DMS153 treated with DMSO at 0.1 percent for 48 hours (cell line): ENCODE data around the gene GALNT6.

ENCODE experiments used
- DNase-seq: peaks from one replicate; lab custom pipeline; 2025; ENCODE audit not compliant: unreplicated experiment; lab: John Stamatoyannopoulos, UW

GALNT6 gene

GRCh38 chr12:51406859-51407258, 15.7 kb upstream of the GALNT6 start:
- DNase-seq, result no peak

GRCh38 chr12:51406290-51406689, 15.1 kb upstream of the GALNT6 start:
- no peak for DNase-seq

- DNase-seq, result peak; percentile 34
These were observed 14.6 kb upstream of the GALNT6 start for GRCh38 chr12:51405801-51406207.

GRCh38 chr12:51404627-51405026, 13.4 kb upstream of the GALNT6 start:
- no peak for DNase-seq

DNA sequence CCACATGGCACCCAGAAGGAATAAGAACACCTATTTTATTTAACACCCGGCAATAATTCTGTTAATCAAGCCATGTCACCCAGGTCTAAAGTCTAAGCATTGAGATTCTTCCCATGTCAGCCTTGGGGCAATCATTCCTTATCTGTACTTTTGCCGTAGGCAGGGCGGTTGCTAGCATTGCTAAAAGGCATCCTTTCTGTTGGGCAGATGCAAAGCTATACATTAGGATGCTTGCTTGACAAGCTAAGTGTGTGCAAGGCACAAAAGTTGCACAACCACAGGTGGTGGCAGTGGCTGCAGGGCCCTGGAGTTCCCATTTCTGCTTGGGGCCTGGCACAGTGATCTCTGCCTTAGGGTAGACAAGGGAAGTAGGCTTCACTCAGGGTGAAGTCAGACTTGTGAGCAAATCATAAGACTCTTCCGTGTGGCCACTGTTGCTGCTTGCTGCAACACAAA, 12.5 kb upstream of the GALNT6 start:
- DNase-seq, result no peak

DNA sequence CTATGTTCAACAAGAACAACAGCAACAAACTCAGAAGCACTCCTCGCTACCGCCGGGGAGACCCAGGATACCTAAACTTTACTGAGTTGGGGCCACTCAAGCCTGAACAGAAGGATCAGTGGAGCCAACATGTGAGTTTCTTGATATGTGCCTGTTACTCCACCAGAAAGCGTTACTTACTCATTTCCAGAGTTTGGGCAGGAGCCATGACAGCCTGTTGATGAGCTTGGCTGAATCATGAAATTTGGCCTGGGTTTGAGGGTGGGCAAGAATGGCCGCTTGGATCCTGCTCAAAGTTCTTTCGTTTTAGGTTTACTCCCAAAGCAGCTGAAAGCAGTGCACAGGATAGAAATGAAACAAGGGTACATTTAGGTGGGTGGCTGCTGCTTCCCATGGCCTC, 12.0 kb upstream of the GALNT6 start:
- no peak for DNase-seq

GRCh38 chr12:51401900-51402299, 10.7 kb upstream of the GALNT6 start:
- DNase-seq, result no peak

DNA sequence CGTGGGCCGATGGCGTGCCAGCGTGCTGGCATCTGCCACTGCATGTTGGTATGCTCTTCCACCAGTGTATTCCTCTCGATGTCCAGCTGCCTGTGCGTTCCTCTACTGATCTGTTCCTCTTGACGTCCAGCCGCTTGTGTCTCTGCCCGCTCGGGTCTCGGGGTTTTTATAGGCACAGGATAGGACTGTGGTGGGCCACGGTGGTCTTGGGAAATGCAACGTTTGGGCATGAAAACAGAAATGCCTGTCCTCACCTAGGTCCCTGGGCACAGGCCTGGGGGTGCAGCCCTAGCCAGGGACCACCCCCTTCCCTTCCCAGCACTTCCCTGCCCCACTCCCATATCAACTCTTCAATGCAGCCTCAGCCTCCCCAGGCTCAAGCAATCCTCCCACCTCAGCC, 10.3 kb upstream of the GALNT6 start:
- DNase-seq, result no peak

GRCh38 chr12:51401020-51401419, 9.8 kb upstream of the GALNT6 start:
- DNase-seq, result no peak

DNA sequence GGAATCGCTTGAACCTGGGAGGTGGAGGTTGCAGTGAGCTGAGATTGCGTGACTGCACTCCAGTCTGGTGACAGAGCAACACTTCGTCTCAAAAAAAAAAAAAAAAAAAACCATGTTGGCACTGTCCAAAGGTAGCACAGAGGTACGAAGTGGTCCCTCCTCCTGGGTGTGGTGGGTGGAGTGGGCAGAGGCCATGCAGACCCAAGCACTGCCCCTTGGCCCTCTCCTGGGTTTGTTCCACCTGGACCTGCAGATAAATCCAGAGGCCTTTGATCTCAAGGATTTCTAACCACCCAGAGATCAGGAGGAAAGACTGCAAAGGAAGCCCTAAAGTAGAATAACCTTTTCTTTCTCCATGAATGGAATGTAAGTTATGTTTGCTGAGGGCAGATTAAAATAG, 8.7 kb upstream of the GALNT6 start:
- no peak for DNase-seq

GRCh38 chr12:51397670-51398069, 6.5 kb upstream of the GALNT6 start:
- DNase-seq, result no peak

- no peak for DNase-seq
These were observed 4.4 kb upstream of the GALNT6 start for GRCh38 chr12:51395283-51396230.

DNA sequence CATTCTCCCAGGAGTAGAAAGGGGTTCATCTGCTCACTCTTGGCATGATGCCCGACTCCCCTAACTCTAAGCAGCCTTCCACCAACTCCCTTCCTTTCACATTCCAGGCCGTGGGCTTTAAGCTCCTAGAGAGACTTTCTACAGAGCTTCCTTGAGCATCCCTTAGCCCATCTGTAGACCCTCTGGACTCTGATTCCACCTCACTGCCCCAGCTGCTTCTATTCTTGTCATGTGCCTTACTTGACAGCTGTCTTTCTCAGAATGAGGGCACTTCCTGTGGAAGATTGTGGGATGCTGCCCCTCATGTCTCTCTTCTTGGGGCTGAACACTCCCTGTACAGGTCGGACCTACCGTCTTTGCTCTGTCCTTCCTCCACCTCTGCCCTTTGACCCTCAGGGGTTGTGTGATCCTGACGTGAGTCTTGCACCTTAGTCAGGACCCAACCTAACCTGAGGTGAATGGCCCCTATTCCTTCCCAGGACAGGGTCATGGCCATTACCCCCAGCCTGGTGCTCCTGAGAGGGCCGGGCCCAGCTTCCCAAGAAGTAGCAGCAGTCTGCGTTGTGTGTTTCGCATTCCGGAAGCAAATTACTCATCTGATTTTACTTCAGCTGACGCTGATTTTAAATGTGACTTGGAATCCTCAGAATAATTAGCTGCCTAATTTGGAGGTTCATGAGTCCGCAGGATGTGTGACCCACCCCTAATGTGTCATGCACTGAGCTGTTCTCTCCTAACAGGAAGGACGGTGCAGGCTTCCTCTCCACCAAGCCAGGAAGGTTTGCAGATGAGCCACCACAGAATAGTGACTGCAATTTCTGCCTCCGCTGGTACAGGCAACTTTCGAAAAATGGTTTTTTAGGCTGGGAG, 2.7 kb upstream of the GALNT6 start:
- no peak for DNase-seq

DNA sequence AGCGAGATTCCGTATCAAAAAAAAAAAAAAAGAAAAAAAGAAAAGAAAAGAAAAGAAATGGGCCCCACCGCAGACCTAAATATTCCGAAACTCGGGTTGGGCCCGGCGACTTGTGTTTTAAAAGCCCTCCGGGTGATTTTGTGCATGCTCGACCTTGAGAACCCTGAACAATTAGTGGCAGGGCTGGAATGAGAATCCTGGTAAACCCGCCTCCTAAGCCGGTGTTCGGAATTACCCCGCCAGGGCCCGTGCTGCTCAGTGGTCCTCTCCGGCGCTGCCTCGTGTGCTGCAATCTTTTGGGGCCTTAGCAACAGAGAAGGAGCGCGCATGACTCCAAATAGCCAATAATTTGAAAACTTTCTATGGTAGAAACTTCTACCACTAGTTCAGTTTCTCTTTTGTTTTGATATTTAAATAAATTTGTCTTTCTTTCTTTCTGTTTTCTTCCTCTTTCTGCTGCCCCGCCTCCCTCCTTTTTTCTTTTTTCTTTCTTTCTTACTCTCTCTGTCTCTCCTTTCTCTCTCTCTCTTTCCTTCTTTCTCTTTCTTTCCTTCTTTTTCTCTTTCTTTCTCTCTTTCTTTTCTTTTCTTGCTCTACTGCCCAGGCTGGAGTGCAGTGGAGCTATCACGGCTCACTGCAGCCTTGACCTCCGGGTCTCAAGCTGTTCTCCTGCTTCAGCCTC, 1.5 kb upstream of the GALNT6 start:
- DNase-seq, result no peak

DNA sequence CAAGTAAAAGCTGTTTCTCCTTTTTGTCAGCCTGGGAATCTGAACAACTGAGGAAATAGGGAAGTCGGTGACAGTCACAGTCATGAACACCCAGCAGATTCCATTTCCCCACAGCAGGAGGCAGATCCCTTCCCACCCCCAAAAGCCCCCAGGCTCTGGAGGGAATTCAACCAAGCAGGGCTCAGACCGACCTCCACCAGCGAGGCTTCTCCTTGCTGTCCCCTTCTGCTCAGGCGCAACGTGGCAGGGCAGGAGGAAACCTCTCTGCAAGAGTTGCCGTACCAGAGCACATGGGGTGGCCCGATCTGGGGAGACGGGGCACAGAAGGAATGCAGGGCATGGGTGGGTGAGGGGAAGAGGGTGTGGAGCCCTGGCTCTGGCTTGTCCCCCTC, 319 bp downstream of the GALNT6 start:
- no peak for DNase-seq

DNA sequence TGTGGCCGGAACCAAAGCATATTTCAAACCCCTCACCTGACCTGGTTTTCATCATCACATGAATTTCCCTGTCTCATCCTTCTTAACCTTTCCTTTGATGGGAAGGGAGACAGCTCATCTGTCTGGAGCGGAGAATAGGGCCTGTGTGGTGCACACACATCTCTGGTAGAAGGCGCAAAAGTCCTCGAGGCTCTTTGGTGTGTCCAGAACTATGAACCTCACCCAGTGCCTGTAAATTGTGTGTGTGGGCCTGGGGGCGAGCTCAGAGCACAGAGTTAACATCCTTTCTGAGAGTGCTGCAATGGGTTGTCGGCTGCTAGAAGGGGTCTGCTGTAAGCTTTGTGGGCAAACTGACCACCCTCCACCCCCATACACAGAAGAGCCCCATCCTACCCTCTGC, 749 bp downstream of the GALNT6 start:
- DNase-seq, result no peak

DNA sequence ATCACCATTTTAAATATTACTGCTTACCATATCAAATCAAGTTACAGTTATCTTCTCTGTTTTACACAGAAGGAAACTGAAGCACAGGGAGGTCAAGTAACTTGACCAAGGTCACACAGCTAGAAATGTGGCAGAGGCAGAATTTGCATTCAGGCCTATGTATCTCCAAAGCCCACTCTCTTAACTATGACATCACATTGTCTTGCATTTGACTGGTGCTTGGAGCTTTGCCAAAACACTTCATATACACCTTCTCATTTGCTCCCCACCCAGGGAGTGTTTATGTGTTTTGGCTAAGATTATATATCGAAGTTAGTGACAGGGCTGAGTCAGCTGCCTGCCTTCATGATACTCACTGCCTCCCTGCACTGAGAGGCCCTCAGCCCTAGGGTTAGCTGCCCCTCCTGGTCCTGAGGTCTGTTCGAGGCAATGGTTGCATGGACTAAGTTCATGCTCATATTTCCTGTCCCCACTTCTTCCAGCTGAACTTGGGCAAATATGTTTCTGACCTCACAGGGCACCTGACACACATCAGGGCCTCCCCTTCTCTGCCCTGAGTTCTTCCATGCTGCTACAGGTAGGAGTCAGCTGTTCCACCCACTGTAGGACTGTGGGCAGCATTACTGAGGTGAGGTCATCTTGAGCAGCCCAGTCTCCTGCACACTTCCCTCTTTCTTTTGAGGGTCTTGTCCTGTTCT, 1.8 kb downstream of the GALNT6 start:
- DNase-seq, result no peak

- DNase-seq, result no peak
These were observed 2.4 kb downstream of the GALNT6 start for GRCh38 chr12:51388846-51389245.

DNA sequence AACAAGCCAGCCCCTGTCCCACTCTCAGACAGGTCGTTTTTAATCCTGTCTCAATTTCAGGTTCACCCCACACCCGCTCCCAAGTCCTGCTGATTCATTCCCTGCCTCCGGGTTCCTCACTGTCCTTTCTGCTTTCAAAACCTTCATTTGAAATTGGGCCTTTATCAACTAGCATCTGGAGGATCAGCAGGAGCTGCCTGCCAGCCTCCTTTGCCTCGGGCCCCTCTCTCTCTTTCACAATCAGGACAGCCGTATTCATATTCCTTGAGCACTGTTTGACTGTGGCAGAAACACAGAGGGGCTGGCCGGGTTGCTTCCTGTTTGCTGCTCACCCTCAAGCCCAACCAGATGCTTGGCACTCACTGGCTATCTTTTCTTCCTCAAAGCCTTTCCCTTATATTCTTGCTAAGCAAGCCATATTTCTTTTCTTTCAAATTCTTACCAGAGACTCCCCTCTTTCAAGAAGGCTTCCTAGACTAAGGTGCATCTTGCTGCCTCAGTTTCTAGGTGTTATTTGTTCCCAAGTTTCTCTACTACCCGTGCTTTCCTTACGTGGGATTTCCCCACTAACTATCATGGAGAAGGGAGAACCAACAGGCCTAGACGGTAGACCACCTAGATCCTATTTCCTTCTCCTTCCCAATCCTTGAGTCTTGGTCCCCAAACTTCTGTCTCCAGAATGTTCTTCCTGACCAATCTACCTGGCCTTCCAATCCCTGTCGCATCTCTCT, 3.0 kb downstream of the GALNT6 start:
- no peak for DNase-seq

- DNase-seq, result no peak
These were observed 4.9 kb downstream of the GALNT6 start for GRCh38 chr12:51386351-51386750.
